NB4 (cell line): ENCODE data around the gene PF4V1.

Source experiments
- CTCF ChIP-seq: IDR thresholded peaks from one replicate; pipeline ENCODE4 v1.5.1; 2012; ENCODE audit warnings: low read depth, low read length
- POLR2A ChIP-seq: IDR thresholded peaks from 2 replicates; pipeline ENCODE4 v1.6.1; 2011; ENCODE audit warnings: mild to moderate bottlenecking; ENCODE audit not compliant: insufficient read length; ENCODE audit errors: extremely low read depth

GRCh38 chr4:73823760-73824159, 29.3 kb upstream of the PF4V1 start:
- TF ChIP-seq CTCF (no peak), POLR2A (no peak)
